SH-SY5Y (cell line): ENCODE measurements around the gene FNDC10.

Experiments
- GATA2 ChIP-seq: IDR thresholded peaks from 2 replicates; pipeline ENCODE4 v1.6.1; 2011; ENCODE audit warnings: mild to moderate bottlenecking, low read depth, low read length
- GATA3 ChIP-seq: IDR thresholded peaks from 2 replicates; pipeline ENCODE4 v1.6.1; 2011; ENCODE audit warnings: low read depth, mild to moderate bottlenecking, low read length, moderate library complexity

GRCh38 chr1:1573843-1574720, 25.9 kb downstream of the FNDC10 start:
- TF ChIP-seq GATA2 (no peak), GATA3 (no peak)
